Islet precursor cell (in vitro differentiated cells): ENCODE data around the gene C12orf76.
"Not testable (repeated sequence)": the region's sequence is repeated elsewhere in the genome, so short reads cannot be mapped to it uniquely, and the experiment has no call there.

Source experiments
- DNase-seq: peaks from one replicate; pipeline ENCODE4 v3.0.0-alpha.2; 2018

The C12orf76 gene

DNA sequence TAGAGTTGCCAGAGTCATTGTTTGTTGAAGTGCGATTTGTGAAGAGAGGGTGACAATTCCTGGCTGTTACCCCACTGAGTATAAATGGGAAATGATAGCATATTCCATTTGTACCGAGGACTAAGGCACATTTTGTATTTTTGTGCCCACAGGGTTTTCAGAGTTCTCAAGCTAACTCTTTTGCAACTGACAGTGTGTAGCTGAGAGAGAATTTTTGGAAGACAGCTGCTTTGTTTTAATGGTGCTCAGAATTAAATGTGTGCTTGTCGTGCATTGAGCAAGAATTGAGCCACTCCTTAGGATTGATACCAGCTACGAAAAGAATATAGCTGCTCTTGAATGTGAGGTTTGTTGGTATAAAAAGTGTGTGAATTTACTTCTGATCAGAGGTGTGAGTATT is 27.4 kb downstream of the C12orf76 start:
- no peak for DNase-seq

DNA sequence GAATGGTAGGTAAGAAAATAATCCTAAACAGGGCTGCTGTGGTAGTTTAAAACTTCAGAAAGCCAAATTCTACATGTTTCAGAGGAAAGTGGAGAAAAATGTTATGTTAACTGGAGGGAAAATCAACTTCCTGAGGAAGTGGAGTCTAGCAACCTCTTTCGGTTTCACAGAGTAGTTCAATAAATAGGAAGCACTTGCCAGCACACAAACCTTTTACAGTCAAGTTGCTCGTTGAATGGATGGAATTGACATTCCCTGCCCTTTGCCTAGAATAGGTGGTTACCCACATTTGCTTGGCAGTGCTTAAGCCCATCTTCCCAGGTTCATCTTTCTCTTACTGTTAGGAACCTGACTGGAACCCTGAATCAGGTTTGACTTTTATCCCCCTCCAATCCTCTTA is 33.2 kb downstream of the C12orf76 start:
- no peak for DNase-seq

DNA sequence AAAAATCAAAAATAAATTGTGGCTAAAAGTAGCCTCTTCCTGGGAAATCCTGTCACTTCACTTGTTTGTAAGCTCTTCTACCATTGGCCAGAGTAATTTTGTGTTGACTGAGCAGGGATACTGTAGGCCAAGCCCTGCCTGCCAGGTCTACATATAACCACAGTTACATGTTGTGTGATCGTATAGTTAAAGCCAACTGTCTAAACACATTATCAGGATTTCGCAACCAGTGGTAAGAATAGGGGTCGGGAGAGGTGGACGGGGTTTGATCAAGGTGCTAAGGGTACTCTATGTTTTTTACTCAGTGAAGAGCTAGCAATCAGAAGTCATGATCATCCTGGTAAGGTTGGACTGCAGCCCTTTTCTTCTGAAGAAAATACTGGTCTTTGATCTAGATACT is 35.7 kb downstream of the C12orf76 start:
- no peak for DNase-seq

DNA sequence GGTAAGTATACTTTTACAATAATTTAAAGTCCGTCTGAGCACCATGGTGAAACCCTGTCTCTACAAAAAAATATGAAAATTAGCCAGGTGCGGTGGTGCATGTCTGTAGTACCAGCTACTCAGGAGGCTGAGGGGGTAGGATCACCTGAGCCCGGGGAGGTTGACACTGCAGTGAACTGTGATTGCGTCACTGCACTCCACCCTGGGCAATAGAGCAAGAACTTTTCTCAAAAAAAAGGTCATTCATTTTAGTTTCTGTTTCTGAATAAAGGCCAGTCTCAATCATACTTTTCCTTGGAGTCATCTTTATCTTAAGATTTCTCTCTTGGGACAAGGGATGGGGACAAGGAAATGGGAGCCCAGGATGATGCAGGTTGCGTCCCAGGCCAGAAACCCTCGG is 36.2 kb downstream of the C12orf76 start:
- DNase-seq: no peak

DNA sequence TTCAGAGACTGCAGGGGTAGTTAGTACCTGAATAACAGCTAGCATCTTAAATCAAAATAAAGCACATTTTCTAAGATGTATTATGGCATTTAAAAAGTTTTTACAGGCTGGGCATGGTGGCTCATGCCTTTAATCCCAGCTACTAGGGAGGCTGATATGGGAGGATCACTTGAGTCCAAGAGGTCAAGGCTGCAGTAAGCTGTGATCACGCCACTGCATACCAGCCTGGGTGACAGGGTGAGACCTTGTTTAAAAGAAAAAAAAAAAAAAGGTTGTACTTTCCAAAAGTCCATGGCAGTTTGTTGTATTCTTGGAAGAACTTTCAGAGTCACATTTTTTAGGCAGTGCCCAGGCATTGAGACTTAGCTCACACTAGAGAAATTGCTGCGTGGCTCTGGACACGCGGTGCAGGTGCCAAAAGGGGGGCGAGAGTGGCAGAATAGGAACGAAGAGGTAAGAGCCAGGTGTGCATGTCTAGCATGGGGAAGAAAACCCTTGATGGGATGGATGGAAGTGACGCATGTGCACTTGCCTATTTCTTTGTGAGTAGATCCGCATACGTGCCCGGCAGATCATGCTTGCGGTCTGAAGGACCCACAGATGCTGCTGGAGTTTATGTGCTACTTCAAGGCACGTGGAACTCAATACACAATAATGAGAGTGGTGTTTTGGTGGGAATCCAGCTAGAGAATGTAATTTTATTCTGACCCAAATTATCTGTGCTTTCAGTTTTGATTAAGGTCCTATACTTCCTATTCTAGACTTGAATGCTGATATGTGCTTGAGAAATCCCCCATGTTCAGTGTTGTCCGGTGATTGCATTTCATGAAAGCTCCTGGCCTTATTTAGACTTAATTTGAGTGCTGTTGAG is 37.2 kb downstream of the C12orf76 start:
- no peak for DNase-seq

DNA sequence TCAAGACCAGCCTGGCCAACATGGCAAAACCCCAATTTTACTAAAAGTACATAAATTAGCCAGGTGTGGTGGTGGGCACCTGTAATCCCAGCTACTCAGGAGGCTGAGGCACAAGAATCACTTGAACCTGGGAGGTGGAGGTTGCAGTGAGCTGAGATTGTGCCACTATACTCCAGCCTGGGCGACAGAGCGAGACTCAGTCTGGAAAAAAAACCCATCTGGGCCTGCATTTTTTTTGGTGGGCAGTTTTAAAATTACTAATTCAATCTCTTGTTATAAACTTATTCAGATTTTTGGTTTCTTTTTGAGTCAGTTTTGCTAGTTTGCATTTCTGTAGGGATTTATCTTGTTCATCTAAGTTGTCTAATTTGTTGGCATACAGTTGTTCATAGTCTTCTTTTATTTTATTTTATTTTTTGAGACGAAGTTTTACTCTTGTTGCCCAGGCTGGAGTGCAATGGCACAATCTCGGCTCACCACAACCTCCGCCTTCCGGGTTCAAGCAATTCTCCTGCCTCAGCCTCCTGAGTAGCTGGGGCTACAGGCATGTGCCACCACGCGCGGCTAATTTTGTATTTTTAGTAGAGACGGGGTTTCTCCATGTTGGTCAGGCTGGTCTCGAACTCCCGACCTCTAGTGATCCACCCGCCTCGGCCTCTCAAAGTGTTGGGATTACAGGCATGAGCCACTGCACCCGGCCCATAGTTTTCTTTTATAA is 39.5 kb downstream of the C12orf76 start:
- not testable (repeated sequence) for DNase-seq

DNA sequence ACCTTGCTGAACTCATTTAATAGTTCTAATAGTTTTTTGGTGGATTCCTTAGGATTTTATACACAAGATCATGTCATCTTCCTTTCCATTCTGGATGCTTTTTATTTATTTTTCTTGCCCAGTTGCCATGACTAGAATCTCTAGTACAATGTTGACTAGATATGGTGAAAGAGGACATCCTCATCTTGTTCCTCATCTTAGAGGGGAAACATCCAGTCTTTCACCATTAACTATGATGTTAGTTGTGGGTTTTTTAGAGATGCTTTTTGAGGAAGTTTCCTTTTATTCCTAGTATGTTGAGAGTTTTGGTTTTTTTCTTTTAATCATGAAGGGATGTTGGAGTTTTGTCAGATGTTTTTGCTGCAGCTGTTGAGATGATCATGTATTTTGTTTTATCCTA is 40.4 kb downstream of the C12orf76 start:
- DNase-seq: no peak

DNA sequence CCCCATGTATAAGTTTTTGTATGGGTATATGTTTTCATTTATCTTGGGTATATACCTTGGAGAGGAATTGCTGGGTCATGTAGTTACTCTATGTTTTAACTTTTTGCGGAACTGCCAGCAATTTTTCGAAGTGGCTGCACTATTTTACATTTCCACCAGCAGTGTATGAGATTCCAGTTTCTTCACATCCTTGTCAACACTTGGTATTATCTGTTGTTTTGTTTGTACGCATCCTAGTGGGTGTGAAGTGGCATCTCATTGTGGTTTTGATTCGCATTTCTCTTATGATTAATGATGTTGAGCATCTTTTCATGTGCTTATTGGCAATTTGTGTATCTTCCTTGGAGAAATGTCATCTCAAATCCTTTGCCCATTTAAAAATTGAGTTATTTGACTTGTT is 42.2 kb downstream of the C12orf76 start:
- DNase-seq: no peak

DNA sequence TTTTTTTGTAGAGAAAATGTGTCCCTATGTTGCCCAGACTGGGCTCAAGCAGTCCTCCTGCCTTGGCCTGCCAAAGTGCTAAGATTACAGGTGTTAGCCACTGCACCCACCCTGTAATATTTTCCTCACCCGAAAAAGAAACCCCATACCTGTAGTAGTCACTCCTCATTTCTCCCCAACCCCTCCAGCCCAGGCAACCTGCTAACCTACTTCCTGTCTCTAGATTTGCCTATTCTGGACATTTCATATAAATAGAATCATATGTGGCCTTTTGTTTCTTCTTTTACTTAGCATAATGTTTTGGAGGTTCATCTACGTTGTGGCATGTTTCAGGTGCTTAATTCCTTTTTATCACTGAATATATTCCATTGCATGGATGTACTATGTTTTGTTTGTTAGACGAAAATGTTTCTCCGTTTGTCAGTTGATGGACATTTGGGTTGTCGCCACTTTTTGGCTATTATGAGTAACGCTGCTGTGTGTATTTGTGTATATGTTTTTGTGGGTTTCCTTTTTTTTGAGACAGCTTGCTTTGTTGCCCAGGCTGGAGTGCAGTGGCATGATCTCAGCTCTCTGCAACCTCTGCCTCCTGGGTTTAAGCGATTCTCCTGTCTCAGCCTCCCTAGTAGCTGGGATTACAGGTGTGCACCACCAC is 42.9 kb downstream of the C12orf76 start:
- DNase-seq: no peak

DNA sequence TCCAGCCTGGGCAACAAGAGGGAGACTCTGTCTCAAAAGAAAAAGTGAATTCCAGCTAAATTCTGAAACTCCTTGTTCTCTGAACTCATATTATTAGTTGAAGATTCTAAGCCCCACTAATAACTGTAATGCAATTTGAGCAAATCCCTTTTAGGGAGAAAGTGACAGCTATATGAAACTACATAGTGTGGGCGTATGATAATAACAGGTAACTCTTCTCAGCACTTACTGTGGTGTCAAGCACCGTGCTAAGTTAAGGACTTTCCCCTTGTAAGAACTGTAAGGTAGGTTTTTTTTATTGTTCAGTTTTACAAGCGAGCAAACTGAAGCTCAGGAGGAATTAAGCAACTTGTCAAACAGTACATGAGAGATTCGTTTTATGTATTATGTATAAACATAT is 43.7 kb downstream of the C12orf76 start:
- DNase-seq: no peak

DNA sequence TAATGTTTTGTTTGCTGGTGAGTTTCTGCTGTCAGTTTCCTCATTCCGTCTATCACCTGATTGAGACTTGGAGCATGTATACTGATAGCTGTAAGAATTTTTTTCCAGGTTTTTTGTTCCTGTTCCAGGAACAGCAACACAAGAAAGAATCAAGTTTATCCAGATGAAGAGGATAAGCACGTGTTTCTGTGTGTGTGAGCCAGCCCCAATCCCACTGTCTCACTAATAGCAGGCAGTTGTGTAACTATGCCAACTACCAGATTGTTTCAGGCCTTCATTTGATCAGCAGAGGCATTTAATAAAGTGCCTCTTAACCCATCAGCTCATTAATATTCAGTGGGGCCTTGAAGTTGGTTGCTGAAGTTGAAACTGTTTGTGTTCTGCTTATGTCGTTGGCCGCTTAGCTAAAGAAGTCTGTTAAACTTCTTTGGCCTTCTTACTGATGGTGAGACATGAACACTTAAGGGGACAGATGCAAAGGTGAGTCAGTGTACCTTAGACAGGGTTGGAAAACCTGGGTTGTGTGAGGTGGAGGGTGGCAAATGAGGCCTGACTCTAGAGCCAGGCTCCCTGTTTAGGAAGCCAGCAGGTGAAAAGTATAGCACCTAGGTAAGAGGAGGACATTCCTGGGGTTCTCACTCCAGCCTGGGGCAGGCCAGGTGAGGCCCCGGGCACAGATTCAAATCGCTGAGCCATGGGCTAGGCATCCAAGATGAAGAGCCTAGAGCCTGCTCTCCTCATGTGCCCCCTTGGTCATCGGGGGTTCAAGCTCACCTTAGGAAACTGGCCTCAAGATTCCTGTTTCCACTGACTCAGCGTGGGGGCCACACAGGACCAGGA is 45.4 kb downstream of the C12orf76 start:
- no peak for DNase-seq

DNA sequence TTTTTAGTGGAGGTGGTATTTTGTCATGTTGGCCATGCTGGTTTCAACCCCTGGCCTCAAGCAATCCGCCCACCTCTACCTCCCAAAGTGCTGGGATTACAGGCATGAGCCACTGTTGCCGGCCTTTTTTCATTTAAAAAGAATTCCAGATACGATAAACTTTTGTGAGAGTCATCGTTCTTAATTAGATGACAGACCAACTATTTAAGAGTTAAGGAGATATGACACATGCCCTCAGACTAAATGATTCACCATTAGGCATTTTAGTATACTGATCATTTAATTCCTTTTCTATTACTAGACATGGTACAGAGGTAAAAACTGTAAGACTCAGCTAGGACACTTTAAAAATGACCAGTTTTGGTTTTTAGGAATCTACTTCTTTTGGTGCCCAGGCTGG is 46.7 kb downstream of the C12orf76 start:
- no peak for DNase-seq

DNA sequence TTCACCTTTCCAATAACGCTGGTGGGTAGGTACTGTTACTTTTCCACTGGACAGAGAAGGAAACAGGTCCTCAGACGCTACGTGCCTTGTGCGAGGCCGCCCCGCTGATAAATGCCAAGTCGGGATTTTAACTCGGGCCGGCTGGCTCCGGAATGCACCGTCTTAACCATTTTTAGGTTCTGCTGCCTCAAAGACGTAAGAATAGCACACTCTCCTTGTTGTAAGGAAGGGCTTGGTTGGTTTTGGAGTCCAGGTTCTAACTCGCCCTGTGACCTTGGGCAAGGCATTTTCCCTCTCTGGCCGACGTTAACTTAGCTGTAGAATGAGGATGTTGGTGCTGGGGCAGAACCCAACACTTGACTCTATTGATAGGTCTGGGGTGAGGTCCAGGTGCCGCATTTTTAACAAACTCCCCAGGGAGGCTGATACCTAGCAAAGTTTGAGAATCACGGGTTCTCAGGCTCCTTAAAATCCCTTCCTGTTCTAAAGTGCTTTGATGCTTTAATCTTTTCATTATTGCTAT is 48.3 kb downstream of the C12orf76 start:
- DNase-seq: peak; percentile 71

DNA sequence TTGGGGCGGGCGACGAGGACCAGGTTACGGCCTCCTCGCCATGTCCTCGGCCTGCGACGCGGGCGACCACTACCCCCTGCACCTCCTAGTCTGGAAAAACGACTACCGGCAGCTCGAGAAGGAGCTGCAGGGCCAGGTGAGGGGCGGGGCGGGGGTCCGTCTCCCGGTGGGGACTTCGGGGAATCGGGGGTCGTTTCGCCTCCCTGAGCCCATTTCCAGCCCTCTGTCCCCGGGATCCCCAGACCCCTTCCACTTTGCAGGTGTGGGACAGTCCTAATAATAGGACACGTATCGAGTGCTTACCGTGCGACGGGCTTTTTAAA is 48.7 kb downstream of the C12orf76 start:
- DNase-seq: no peak

DNA sequence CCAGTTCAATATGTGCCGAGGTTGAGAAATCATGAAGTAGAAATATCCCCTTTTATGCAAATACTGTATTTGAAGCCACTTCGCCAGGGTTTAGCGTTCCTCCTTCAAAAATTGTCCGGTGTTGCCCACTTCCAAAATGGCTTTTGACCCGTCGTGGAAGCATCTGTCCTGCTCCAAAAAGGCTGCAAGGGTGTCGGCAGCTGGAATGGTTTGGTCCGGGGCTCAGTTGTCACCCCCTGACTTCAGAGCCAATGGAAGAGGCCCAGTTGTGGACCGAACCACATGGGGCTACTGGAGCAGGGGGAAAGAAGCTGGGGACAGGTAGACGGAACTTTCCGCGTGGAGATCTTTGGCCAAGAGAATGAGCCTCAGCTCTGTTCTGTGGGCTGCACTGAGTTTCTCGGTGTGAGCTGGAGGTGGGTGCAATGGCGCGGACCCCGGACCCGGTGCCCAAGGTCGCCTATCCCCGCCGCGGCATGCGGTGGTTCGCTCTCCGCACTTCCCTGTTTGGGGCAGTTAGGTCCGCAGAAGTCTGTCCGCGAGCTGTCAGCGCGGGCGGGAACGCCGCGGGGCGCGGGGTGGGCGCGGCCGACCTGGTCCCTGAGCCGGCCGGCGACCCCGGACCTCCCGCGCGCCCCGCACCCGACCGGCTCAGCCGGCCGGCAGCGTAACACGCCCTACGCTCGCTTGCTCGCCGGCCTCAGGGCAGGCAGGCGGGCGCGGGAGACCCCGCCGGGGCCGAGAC is 49.2 kb downstream of the C12orf76 start, which contains the start of gene ANKRD13A:
Gene ANKRD13A (plus strand): TSS at position 527 of the 745 bp plus-strand sequence. CDS start 259 bp downstream, outside the sequence.
- DNase-seq: peak; percentile 96

DNA sequence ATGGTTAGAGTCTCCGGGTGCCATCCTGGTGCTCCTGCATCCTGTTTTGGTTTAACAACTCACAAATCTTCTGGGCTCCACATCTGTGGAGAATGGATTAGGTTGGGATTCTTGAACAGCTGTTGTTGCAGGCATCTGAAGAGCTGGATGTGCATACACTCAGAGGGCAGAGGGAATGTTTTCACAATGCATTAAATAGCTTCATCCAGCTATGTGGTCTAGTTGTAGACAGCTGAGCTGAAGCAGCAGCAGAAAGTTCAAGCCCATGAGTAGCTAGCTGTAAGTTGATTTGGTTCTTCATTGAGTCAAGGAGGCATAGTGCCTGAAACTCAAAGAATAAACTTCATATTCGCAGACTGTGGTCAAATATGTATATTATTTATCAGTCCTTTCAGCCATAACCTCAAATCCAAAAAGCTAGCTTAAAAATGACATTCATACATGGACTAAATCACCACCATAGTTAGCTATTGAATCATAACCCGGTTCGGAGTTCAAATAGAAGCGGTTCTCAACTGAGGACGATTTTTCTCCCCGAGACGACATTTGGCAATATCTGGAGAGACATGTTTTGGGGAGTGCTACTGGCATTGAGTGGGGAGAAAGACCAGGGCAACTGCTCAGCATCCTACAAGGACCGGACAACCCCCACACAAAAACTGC is 50.0 kb downstream of the C12orf76 start:
- DNase-seq: no peak

DNA sequence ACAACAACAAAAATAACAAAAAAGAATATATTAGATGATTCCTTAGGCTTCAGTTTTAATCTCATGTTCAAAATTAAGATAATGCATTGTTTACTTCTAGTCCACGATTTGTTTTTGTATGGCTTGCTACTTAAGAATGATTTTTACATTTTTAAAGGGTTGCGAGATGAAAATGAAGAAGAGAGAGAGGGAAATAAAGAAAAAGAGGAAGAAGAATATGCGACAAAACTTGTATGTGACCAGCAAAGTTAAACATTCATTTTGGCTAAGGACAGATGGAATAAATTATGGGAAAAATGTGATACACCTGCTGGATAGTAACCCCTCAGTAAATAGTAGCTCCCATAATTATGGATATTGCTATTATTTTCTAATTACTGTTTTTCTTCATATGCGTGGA is 50.9 kb downstream of the C12orf76 start:
- no peak for DNase-seq

DNA sequence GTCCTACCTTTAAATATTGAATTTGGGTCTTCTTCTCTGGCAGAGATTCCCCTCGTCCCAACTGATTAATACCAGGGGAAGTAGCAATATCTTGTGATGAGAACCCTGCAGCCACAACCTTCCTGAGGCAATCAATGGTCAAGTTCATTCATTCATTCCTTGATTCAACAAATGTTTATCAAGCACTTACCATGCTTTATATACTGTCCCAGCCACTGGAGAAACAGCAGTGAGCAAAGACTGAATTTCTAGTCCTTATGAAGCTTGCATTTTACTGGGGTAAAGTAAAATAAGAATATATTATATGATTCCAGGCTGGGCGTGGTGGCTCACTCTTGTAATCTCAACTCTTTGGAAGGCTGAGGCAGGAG is 51.9 kb downstream of the C12orf76 start:
- DNase-seq: no peak

DNA sequence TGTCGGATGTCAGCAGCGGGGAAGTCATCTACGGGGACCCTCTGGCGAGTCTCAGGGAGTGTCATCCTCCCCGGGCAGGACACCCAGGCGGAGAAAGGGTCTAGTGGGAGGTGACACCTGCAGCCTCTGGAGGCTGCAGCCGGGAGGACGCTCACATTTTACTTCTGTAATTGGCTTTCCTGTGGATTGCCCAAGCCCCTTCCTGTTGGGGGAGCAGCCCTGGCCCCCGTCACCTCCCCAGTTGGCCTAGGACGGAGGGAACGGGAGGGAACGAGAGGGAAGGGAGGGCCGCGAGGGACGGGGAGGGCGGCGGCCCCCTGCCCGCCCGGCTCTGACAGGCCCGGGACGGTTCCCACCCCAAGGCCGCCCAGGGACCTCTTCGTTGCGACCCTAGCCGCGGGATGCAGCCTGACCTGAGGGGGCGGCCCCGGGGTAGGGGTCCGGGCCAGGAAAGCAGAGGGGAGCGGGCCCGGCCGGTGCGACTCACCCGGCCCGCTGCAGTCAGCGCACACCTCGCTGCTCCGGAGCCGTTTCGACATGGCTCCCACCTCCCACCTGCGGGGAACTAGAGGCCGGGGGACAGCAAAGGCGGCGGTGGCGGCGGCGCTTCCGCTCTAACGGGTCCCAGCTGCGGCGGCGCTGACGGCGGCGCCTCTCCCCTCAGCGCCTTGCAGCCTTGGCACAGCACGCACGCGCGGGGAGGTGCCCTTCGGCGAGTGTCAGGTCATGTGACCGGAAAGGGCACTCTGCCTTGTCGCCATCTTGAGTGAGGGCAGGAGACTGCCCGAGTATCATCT is 52.4 kb downstream of the C12orf76 start, which contains the start of gene GIT2:
Gene GIT2 (minus strand): TSS at position 683 of the 797 bp plus-strand sequence. CDS start 144 bp downstream, at position 539.
- DNase-seq: peak; percentile 98

DNA sequence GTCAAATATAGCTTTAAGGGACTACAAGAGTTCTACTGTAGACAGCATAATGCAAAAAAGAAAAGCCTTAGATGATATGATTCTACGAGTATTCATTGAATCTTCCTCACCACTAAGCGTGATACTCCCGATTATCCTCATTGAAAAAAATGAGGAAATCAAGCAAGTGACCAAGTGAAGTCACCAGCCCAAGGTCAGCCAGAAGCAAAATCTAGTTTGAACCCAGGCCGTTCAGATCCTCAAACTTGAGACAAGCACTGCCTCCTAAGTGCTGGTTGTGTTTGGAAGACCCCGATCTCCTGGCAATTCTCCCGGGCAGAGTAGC is 53.0 kb downstream of the C12orf76 start:
- DNase-seq: no peak
